NCI-H524 (cell line): ENCODE results near the gene ZNF619.

Source experiments
- DNase-seq, 2 experiments: peaks; one replicate each; lab custom pipeline; 2025; lab: John Stamatoyannopoulos, UW

The ZNF619 gene

DNA sequence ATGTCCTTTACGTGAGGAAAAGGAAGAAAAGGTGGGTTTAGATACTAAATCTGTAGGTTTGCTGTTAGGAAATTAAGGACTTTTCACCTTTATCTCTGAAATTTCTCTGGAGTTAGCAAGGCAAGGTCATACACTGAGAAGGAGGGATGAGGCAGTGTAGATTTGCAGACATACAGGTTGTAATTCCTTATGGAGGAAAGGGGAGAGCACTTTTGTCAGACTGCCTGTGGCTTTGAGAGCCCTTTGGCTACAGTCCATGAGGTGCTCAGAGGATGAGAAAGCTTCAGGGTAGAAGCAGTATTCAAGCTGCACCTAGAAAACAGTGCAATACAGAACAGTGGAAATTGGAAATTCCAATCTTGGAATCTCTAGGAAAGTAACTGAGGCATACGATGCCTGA, 11.5 kb upstream of the ZNF619 start:
- DNase-seq: no peak

GRCh38 chr3:40468018-40468417, 8.9 kb upstream of the ZNF619 start:
- DNase-seq: no peak

GRCh38 chr3:40470701-40471100, 6.2 kb upstream of the ZNF619 start:
- DNase-seq: no peak

- no peak for DNase-seq
Observed at GRCh38 chr3:40477666-40478065, 744 bp downstream of the ZNF619 start.

GRCh38 chr3:40487172-40487571, 10.2 kb downstream of the ZNF619 start:
- DNase-seq: no peak

DNA sequence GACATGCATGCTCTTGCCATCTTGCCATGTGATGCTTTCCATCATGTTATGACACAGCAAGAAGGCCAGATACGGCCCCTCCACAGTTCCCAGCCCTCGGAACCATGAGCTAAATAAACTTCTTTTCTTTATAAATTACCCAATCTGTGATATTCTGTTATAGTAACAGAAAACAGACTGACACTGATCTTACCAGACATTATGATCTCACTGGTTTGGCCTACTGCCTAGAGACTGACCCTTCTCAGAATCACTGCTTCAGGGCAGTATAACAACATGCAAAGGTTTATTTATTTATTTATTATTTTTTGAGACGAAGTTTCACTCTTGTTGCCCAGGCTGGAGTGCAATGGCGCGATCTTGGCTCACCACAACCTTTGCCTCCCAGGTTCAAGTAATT, 14.0 kb downstream of the ZNF619 start:
- no peak for DNase-seq

DNA sequence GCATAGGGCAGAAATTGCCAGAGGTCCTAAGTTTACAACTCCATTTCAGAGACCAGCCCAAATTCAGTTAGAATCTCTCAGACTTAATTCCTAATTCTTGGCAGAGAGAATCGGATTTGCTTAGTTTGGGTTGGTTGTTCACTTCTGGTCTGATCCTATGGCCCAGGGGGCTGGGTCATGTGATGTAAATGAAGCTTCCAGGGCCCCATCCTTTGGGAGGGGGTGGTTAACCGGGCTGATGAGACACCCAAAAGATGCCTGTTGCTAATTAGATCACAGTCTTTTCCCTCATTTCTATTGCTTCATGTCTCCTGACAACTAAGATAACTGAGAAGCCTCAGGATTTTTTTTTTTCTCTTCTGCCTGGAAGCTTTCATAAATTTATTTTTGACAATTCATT, 17.8 kb downstream of the ZNF619 start:
- DNase-seq: no peak

DNA sequence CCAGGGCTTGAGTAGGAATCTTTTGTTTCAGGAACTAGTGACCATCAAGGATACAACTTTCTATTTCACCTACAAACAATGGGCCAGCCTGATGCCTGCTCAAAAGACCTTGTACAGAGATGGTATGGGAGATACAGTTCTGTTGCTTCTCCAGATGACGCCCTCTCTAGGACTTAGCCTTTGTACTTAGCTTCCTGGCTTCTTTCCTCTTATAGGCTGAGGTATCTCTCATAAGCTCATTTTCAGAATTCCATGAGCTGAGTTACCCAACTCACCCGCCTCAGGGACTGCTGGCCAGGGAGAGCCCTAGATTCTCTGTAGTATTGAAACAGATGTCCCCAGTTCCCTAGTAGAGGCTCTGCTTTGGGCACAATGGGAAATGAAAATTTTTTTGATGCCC, 20.4 kb downstream of the ZNF619 start:
- DNase-seq: no peak

DNA sequence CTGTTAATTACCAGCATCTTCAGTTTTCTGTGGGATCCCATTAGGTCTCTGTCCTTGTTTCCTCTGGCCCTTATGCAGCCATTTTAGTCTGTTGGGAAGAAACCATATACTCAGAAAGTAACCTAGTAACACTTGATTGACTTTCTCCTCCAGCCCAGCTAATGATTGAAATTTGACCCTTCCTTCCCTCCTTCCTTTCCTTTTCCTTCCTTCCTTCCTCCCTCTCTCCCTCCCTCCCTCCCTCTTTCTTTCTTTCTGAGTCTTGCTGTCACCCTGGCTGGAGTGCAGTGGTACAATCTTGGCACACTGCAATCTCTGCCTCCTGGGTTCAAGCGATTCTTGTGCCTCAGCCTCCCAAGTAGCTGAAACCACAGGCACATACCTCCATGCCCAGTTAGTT, 23.0 kb downstream of the ZNF619 start:
- DNase-seq: no peak

- DNase-seq: no peak
Observed at GRCh38 chr3:40502034-40502433, 25.1 kb downstream of the ZNF619 start.

- DNase-seq: no peak
Observed at GRCh38 chr3:40504636-40505430, 27.9 kb downstream of the ZNF619 start.

- peak; percentile 91 to 96 for DNase-seq
Observed at GRCh38 chr3:40505599-40506462, 28.9 kb downstream of the ZNF619 start, which contains the start of gene ZNF620. Gene ZNF620, plus strand, starts transcription at chr3:40506039. Its CDS starts 314 bp downstream, at chr3:40506353.

- no peak for DNase-seq
Observed at GRCh38 chr3:40511031-40511718, 34.3 kb downstream of the ZNF619 start.

DNA sequence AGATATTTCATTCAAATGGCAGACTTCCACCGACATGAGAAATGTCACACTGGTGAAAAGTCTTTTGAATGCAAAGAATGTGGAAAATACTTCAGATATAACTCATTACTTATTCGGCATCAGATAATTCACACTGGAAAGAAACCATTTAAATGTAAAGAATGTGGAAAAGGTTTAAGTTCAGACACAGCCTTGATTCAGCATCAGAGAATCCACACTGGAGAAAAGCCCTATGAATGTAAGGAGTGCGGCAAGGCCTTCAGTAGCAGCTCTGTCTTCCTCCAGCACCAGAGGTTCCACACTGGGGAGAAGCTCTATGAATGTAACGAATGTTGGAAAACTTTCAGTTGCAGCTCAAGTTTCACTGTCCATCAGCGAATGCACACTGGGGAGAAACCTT, 39.3 kb downstream of the ZNF619 start:
- DNase-seq: no peak

DNA sequence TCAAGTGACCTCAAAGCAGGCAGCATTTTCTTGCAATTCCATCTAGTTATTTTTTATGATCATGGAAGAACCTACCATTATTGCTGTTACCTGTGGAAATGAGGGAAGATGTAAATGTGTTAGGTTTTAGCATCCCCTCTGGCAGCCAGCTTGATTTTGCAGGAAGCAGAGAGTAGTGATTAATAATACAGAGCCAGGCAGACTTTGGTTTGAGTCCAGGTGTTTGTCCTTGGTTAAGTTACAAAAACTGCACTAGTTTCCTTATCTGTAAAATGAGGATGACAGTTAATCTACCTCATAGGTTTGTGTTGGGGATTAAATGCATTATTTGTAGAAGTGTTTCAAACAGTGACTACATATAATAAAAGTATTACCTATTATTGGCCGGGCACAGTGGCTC, 41.1 kb downstream of the ZNF619 start:
- no peak for DNase-seq

GRCh38 chr3:40518848-40519247, 41.9 kb downstream of the ZNF619 start:
- DNase-seq: no peak

DNA sequence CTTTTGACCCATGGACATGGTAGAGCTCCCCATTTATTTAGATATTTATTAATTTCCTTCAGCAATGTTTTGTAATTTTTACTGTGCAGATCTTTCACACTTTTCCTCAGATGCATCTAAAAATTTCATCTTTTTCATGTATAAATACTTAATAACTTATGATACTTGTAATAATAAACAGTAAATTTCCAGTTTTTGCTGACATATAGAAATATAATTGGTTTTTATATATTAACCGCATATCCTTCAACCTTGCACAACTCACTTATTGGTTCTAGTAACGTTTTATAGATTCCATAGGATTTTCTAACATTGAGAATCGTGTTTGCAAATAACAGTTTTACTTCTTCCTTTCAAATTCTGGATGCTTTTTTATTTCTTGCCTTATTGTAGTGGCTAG, 44.3 kb downstream of the ZNF619 start:
- DNase-seq: no peak

GRCh38 chr3:40523781-40524180, 46.9 kb downstream of the ZNF619 start:
- DNase-seq: no peak

- DNase-seq: no peak
Observed at GRCh38 chr3:40524222-40524567, 47.3 kb downstream of the ZNF619 start.

GRCh38 chr3:40524568-40525285, 47.8 kb downstream of the ZNF619 start, which contains the start of gene ZNF621:
Gene ZNF621, plus strand, starts transcription at chr3:40524960. Its CDS starts 881 bp downstream, at chr3:40525841.
- DNase-seq: peak; percentile 31 to 72

- DNase-seq: no peak
Observed at GRCh38 chr3:40528426-40528825, 51.5 kb downstream of the ZNF619 start.

GRCh38 chr3:40532252-40532651, 55.3 kb downstream of the ZNF619 start:
- DNase-seq: no peak
